GM12874 (cell line): ENCODE measurements around the gene ATP13A1.

Experiments used
- CTCF ChIP-seq: IDR thresholded peaks from 2 replicates; pipeline ENCODE4 v1.5.1; 2011; ENCODE audit warnings: low read depth, mild to moderate bottlenecking, control low read depth, low read length, moderate library complexity; ENCODE audit not compliant: insufficient read depth

The ATP13A1 gene

GRCh38 chr19:19663256-19664120, at the start of gene ATP13A1:
ATP13A1 (minus strand) TSS chr19:19663676; CDS start chr19:19663666, 10 bp downstream.
- TF ChIP-seq CTCF: peak; percentile 33; the same call in 1 of the 2 replicates

- no peak for TF ChIP-seq CTCF
Measured at GRCh38 chr19:19711934-19712828, 48.7 kb upstream of the ATP13A1 start.

- no peak for TF ChIP-seq CTCF
Measured at GRCh38 chr19:19711306-19711933, 47.9 kb upstream of the ATP13A1 start.

- no peak for TF ChIP-seq CTCF
Measured at GRCh38 chr19:19710506-19710905, 47.0 kb upstream of the ATP13A1 start.

GRCh38 chr19:19704836-19705235, 41.4 kb upstream of the ATP13A1 start:
- no peak for TF ChIP-seq CTCF

- no peak for TF ChIP-seq CTCF
Measured at GRCh38 chr19:19697589-19697988, 34.1 kb upstream of the ATP13A1 start.

GRCh38 chr19:19696386-19696785, 32.9 kb upstream of the ATP13A1 start:
- no peak for TF ChIP-seq CTCF
